HepG2 (cell line): ENCODE measurements around the gene TASP1. TPM values are rescaled to one million over a fixed set of nuclear protein-coding genes. Genes with fewer than 3 reads are reported as not detected.
A peak's percentile ranks its signal among the peaks of the same experiment; 100 is the strongest.

Experiments used
- ATAC-seq: fragments of 200-7000 bp; cut with Tn5 transposase; 3 replicates; pipeline ENCODE4 v1.9.1; 2020; ENCODE audit warnings: mild to moderate bottlenecking, moderate library complexity
- BruUV-seq: library from RNA; stranded (reverse); fragments of 400-500 nt; replicated peaks from 2 replicates; lab custom pipeline; 2021; lab: Mats Ljungman, UMichigan
- CTCF ChIA-PET: fragments of 300-600 bp; formaldehyde crosslinking; extraction: SDS; loops from one replicate; lab custom pipeline; 2021; ENCODE audit warnings: low total read pairs, inconsistent platforms, low intra/inter-chr PET ratio; lab: Yijun Ruan, JAX
- POLR2A ChIA-PET: fragments of 350-600 bp; sonication (Branson Sonifier 250); formaldehyde crosslinking; loops from one replicate; lab custom pipeline; 2020; ENCODE audit warnings: antibody characterized with exemption, inconsistent platforms; lab: Yijun Ruan, JAX
- DNase-seq: peaks from one replicate; pipeline ENCODE4 v3.0.0-alpha.2; 2015; ENCODE audit warnings: low spot score
- FAIRE-seq: peaks from 3 replicates; lab custom pipeline; 2011; peaks lifted over from hg19 to GRCh38; lab: Jason Lieb, UNC
- H2AFZ ChIP-seq: one replicate; pipeline ENCODE4 v1.6.1; 2011; ENCODE audit warnings: low read length, inconsistent platforms
- H3K27ac ChIP-seq: fragments of 300-600 bp; 3 replicates; pipeline ENCODE4 v1.8.0; 2011; ENCODE audit warnings: mixed run types, mild to moderate bottlenecking, mixed read lengths, low read length, inconsistent platforms; ENCODE audit not compliant: insufficient read depth; ENCODE audit errors: extremely low read length
- H3K27me3 ChIP-seq, 2 experiments: fragments of 200-600 bp in 1 of 2; 2 replicates in 1 of 2; 3 replicates in 1 of 2; pipeline versions ENCODE4 v1.6.0 to v1.8.0; 2011; ENCODE audit warnings: low read length in 2 of 2, mild to moderate bottlenecking in 2 of 2, moderate library complexity in 2 of 2, inconsistent platforms in 1 of 2; ENCODE audit not compliant: insufficient read depth in 2 of 2, control insufficient read depth in 1 of 2
- H3K36me3 ChIP-seq, 2 experiments: fragments of 200-600 bp in 1 of 2; replicated peaks in 1 of 2; 2 replicates in 1 of 2; 3 replicates in 1 of 2; pipeline versions ENCODE4 v1.5.1 to v1.8.0; 2011; ENCODE audit warnings: low read length in 2 of 2, inconsistent platforms in 1 of 2; ENCODE audit not compliant: insufficient read depth in 2 of 2, control insufficient read depth in 1 of 2
- H3K4me1 ChIP-seq: 2 replicates; pipeline ENCODE4 v1.5.1; 2012; ENCODE audit warnings: low read length, inconsistent platforms; ENCODE audit not compliant: insufficient read depth
- H3K4me2 ChIP-seq: 2 replicates; pipeline ENCODE4 v1.6.0; 2011; ENCODE audit warnings: low read depth, low read length, inconsistent platforms
- H3K4me3 ChIP-seq, 3 experiments: fragments of 200-600 bp in 1 of 3; sonication (generic), shearing (Covaris generic) in 1 of 3; replicated peaks in 1 of 3; 2 replicates each; pipeline ENCODE4 v1.5.1; 2011 to 2016; ENCODE audit warnings: low read length in 3 of 3, inconsistent platforms in 2 of 3, low read depth in 2 of 3, mild to moderate bottlenecking in 2 of 3, control low read depth in 1 of 3, mixed read lengths in 1 of 3; ENCODE audit not compliant: insufficient read depth in 1 of 3
- H3K79me2 ChIP-seq: one replicate; pipeline ENCODE4 v1.6.1; 2011; ENCODE audit warnings: low read length, inconsistent platforms; ENCODE audit not compliant: insufficient read depth
- H3K9ac ChIP-seq: 2 replicates; pipeline ENCODE4 v1.6.0; 2011; ENCODE audit warnings: mild to moderate bottlenecking, low read depth, low read length, inconsistent platforms; ENCODE audit not compliant: insufficient read depth
- H3K9me3 ChIP-seq: 2 replicates; pipeline ENCODE4 v1.5.1; 2012; ENCODE audit warnings: mild to moderate bottlenecking, low read length
- H4K20me1 ChIP-seq: 2 replicates; pipeline ENCODE4 v1.6.0; 2011; ENCODE audit warnings: inconsistent platforms, mild to moderate bottlenecking, low read length, moderate library complexity; ENCODE audit not compliant: insufficient read depth
- CEBPG ChIP-seq: IDR thresholded peaks from 2 replicates; pipeline ENCODE4 v1.6.1; 2016
- GATAD1 ChIP-seq: IDR thresholded peaks from 2 replicates; pipeline ENCODE4 v1.6.1; 2016; ENCODE audit warnings: missing genetic modification reagents, missing compliant biosample characterization
- JARID2 ChIP-seq: sonication (generic); formaldehyde crosslinking; IDR thresholded peaks from 2 replicates; pipeline ENCODE4 v1.8.1; 2023; ENCODE audit warnings: missing genetic modification reagents, inconsistent platforms; ENCODE audit not compliant: insufficient replicate concordance
- NCOA5 ChIP-seq: sonication (generic); formaldehyde crosslinking; IDR thresholded peaks from 2 replicates; pipeline ENCODE4 v1.4.0; 2020; ENCODE audit warnings: missing genetic modification reagents
- SMAD3 ChIP-seq: sonication (generic); formaldehyde crosslinking; IDR thresholded peaks from 2 replicates; pipeline ENCODE4 v1.4.0; 2020; ENCODE audit warnings: missing genetic modification reagents
- ZBTB14 ChIP-seq: sonication (generic); formaldehyde crosslinking; IDR thresholded peaks from 2 replicates; pipeline ENCODE4 v1.4.0; 2020; ENCODE audit warnings: missing genetic modification reagents
- WGBS: methylation state at CpG from one replicate; pipeline ENCODE4 v1.1.6; 2017; ENCODE audit warnings: low lambda C conversion rate; 5-methylcytosine and 5-hydroxymethylcytosine counted together
- in situ Hi-C: cut with HindIII; loops from 2 replicates; pipeline ENCODE4 v1.10.0; 2017; ENCODE audit warnings: low pct_unique_long_range_greater_than_20kb; ENCODE audit not compliant: extremely low pct_ligation_motif_present
- intact Hi-C: fragments of 100-400 bp; cut with micrococcal nuclease; formaldehyde crosslinking; loops from one replicate; pipeline ENCODE4 v1.10.0; 2022; ENCODE audit not compliant: unreplicated experiment
- polyA plus RNA-seq, 8 experiments: library from polyadenylated mRNA; depleted of rRNA in 3 of 8; stranded (reverse) in 7 of 8; unstranded in 1 of 8; fragments of >200 nt; fragmentation: Illumina TruSeq in 4 of 8; extraction: Trizol in 4 of 8; gene quantifications; 2 replicates each; pipeline versions ENCODE4 v1.2.1 to v1.2.3, GENCODE V29; 2011 to 2016; ENCODE audit warnings: low read depth in 4 of 8, missing spikeins in 1 of 8, mixed read lengths in 1 of 8; ENCODE audit not compliant: insufficient read depth in 1 of 8
- total RNA-seq, 5 experiments: library from RNA; depleted of rRNA; stranded (reverse); fragments of >200 nt; fragmentation: Illumina TruSeq; extraction: Trizol; gene quantifications; 2 replicates each; pipeline ENCODE4 v1.2.3, GENCODE V29; 2016; ENCODE audit warnings: low read depth in 1 of 5
- TF ChIP-seq, protein P1 (sequence below), 2 experiments: fragments of 450-650 bp in 1 of 2; sonication (generic) in 1 of 2; formaldehyde crosslinking in 1 of 2; IDR thresholded peaks; 2 replicates each; pipeline versions ENCODE4 v1.6.1 to v1.8.0; 2016 to 2022; ENCODE audit warnings: antibody characterized with exemption in 1 of 2, mild to moderate bottlenecking in 1 of 2, missing genetic modification reagents in 1 of 2
- TF ChIP-seq, protein P2 (sequence below): sonication (generic); formaldehyde crosslinking; conservative IDR thresholded peaks from 2 replicates; pipeline ENCODE4 v1.8.0; 2022; ENCODE audit warnings: mild to moderate bottlenecking, moderate library complexity, missing genetic modification reagents

Gene TASP1
- total and polyA plus RNA-seq, 2 of the 13 experiments (the other 11 are each of a cell fraction or from before 2014, with no cell fraction given) = 10.0 to 25.2 TPM

DNA sequence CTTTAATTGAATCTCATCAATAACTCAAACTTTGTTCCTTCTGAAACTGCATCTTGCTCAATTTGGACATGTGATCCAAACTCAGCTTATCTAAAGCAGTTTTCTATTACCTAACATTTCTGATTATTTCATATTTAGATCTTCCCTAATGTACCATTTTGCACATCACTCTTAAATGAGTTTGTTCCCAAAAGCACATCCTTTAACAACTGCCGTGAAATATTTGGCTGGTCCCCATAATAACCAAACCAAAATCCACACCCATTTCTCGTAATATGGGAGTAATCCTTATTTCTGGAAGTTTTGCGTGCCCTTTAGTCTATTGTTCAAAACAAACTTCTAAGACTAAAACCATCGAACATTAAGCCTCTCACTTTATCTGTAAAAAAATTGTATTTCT is 94.9 kb downstream of the TASP1 start (continued):
- TF ChIP-seq JARID2 (CRISPR knock-in tag) = no peak
- TF ChIP-seq SMAD3 (CRISPR knock-in tag) = no peak
- no peak for TF ChIP-seq ZBTB14 (CRISPR knock-in tag)

DNA sequence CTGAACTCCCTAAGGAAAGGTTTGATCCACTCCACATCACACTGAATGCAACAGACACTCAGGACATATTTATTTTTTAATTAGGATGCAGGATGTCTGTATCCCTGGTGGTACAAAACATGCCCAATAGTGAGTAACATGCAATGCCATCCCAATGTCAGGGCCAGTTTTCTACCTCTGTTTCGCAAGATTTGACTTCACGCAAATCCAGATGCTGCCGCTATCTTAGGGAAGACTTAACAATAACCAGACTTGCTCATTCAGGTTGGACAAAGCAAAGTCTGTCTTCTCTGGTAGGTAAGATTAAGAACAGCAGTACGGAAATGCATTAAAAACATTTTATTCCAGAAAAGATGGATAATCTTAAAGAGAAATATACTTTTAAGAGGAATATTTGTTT is 103.1 kb downstream of the TASP1 start:
- no TSS peak for BruUV-seq
- Histone ChIP-seq H3K4me1 (no peaks in the 10 kb centered on the region), H4K20me1 (no peaks in the 10 kb centered on the region), H3K9ac (no peak overlapping the region), H3K27me3 (no peaks in the 10 kb centered on the region), H2AFZ (no peak overlapping the region), H3K4me3 (no peak overlapping the region), H3K36me3 (peaks cover 0 to 1% of the 10 kb centered on the region in 2 experiments; a peak in 1 of 5 replicates), H3K27ac (no peak overlapping the region), H3K79me2 (no peaks in the 10 kb centered on the region), H3K4me2 (no peak overlapping the region), H3K9me3 (no peaks in the 10 kb centered on the region)
- no peak for DNase-seq
- WGBS = 98% methylated on average over 4 of the region's 4 CpGs
- POLR2A ChIA-PET = no interaction called here
- TF ChIP-seq, protein P1, sequence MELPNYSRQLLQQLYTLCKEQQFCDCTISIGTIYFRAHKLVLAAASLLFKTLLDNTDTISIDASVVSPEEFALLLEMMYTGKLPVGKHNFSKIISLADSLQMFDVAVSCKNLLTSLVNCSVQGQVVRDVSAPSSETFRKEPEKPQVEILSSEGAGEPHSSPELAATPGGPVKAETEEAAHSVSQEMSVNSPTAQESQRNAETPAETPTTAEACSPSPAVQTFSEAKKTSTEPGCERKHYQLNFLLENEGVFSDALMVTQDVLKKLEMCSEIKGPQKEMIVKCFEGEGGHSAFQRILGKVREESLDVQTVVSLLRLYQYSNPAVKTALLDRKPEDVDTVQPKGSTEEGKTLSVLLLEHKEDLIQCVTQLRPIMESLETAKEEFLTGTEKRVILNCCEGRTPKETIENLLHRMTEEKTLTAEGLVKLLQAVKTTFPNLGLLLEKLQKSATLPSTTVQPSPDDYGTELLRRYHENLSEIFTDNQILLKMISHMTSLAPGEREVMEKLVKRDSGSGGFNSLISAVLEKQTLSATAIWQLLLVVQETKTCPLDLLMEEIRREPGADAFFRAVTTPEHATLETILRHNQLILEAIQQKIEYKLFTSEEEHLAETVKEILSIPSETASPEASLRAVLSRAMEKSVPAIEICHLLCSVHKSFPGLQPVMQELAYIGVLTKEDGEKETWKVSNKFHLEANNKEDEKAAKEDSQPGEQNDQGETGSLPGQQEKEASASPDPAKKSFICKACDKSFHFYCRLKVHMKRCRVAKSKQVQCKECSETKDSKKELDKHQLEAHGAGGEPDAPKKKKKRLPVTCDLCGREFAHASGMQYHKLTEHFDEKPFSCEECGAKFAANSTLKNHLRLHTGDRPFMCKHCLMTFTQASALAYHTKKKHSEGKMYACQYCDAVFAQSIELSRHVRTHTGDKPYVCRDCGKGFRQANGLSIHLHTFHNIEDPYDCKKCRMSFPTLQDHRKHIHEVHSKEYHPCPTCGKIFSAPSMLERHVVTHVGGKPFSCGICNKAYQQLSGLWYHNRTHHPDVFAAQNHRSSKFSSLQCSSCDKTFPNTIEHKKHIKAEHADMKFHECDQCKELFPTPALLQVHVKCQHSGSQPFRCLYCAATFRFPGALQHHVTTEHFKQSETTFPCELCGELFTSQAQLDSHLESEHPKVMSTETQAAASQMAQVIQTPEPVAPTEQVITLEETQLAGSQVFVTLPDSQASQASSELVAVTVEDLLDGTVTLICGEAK (IDR thresholded peaks at IDR 0.05) = no peak
- TF ChIP-seq, protein P1 (CRISPR knock-in tag; IDR thresholded peaks at IDR 0.05) = no peak
- TF ChIP-seq GATAD1 (CRISPR knock-in tag) (no peak), NCOA5 (CRISPR knock-in tag) (no peak), CEBPG (CRISPR knock-in tag) (0 out of 2 replicates have a peak, but pooled peaks have one; percentile 14)
- TF ChIP-seq, protein P2, sequence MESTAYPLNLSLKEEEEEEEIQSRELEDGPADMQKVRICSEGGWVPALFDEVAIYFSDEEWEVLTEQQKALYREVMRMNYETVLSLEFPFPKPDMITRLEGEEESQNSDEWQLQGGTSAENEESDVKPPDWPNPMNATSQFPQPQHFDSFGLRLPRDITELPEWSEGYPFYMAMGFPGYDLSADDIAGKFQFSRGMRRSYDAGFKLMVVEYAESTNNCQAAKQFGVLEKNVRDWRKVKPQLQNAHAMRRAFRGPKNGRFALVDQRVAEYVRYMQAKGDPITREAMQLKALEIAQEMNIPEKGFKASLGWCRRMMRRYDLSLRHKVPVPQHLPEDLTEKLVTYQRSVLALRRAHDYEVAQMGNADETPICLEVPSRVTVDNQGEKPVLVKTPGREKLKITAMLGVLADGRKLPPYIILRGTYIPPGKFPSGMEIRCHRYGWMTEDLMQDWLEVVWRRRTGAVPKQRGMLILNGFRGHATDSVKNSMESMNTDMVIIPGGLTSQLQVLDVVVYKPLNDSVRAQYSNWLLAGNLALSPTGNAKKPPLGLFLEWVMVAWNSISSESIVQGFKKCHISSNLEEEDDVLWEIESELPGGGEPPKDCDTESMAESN (CRISPR knock-in tag) = no peak
- CTCF ChIA-PET = no interaction called here
- in situ Hi-C loops (loop anchor here (25.0 kb wide), 1 partner anchor 598 kb away; no protein-coding TSS in a partner anchor), intact Hi-C loops (no loop called here)
- FAIRE-seq = no peak
- ATAC-seq = no peak
